GM12872 (cell line): ENCODE measurements around the gene ARL15.

Experiments
- CTCF ChIP-seq: IDR thresholded peaks from 3 replicates; pipeline ENCODE4 v1.5.1; 2011; ENCODE audit warnings: low read depth, mild to moderate bottlenecking, low read length, moderate library complexity; ENCODE audit not compliant: insufficient read depth

ARL15 gene

GRCh38 chr5:54146390-54146789, 164.0 kb downstream of the ARL15 start:
- TF ChIP-seq CTCF: no peak

- TF ChIP-seq CTCF: no peak
Measured at GRCh38 chr5:54140247-54140840, 170.0 kb downstream of the ARL15 start.

GRCh38 chr5:54136516-54137440, 173.6 kb downstream of the ARL15 start:
- no peak for TF ChIP-seq CTCF

GRCh38 chr5:54135042-54135441, 175.3 kb downstream of the ARL15 start:
- no peak for TF ChIP-seq CTCF

GRCh38 chr5:54133917-54134316, 176.5 kb downstream of the ARL15 start:
- TF ChIP-seq CTCF: no peak

GRCh38 chr5:54120473-54120872, 189.9 kb downstream of the ARL15 start:
- no peak for TF ChIP-seq CTCF

GRCh38 chr5:54117957-54118356, 192.4 kb downstream of the ARL15 start:
- no peak for TF ChIP-seq CTCF
